ENCODE data around the gene ARID5A.

ARID5A gene

GRCh38 chr2:96601382-96602292 lies 65.1 kb downstream of the ARID5A start:
- no peak for DNase-seq (ENCODE audit: low read depth)

Measured in stimulated activated CD8-positive, alpha-beta memory T cell treated with anti-CD3 and anti-CD28 coated beads, Interleukin-12 subunit alpha, Interleukin-12 subunit beta, amount 100 ng/mL, for 1 hour (primary cell).